Measurements from ENCODE around the gene OR8G1.
"Not testable (repeated sequence)": the region's sequence is repeated elsewhere in the genome, so short reads cannot be mapped to it uniquely, and the experiment has no call there.

The OR8G1 gene

GRCh38 chr11:124240621-124241397 lies at the start of gene OR8G1:
Gene OR8G1 (plus strand): TSS chr11:124241095. CDS start chr11:124249676, 8,581 bp downstream.
- no peak for DNase-seq

GRCh38 chr11:124193221-124194010 lies 47.5 kb upstream of the OR8G1 start:
- DNase-seq: no peak

- DNase-seq: no peak
Measured at GRCh38 chr11:124194293-124195188, 46.4 kb upstream of the OR8G1 start.

GRCh38 chr11:124195189-124195734 lies 45.6 kb upstream of the OR8G1 start:
- DNase-seq: peak; percentile 65

- DNase-seq: no peak
Measured at GRCh38 chr11:124197999-124198398, 42.9 kb upstream of the OR8G1 start.

- no peak for DNase-seq
Measured at GRCh38 chr11:124198897-124199296, 42.0 kb upstream of the OR8G1 start.

- DNase-seq: no peak
Measured at GRCh38 chr11:124199702-124200101, 41.2 kb upstream of the OR8G1 start.

- no peak for DNase-seq
Measured at GRCh38 chr11:124200671-124201070, 40.2 kb upstream of the OR8G1 start.

- DNase-seq: no peak
Measured at GRCh38 chr11:124202951-124203350, 37.9 kb upstream of the OR8G1 start.

- DNase-seq: no peak
Measured at GRCh38 chr11:124204008-124204407, 36.9 kb upstream of the OR8G1 start.

- no peak for DNase-seq
Measured at GRCh38 chr11:124207102-124207792, 33.6 kb upstream of the OR8G1 start.

- no peak for DNase-seq
Measured at GRCh38 chr11:124209824-124210357, 31.0 kb upstream of the OR8G1 start.

- no peak for DNase-seq
Measured at GRCh38 chr11:124210421-124210820, 30.5 kb upstream of the OR8G1 start.

GRCh38 chr11:124211321-124211720 lies 29.6 kb upstream of the OR8G1 start:
- DNase-seq: no peak

- DNase-seq: no peak
Measured at GRCh38 chr11:124214027-124214426, 26.9 kb upstream of the OR8G1 start.

GRCh38 chr11:124219126-124219525 lies 21.8 kb upstream of the OR8G1 start:
- DNase-seq: no peak

GRCh38 chr11:124222407-124222806 lies 18.5 kb upstream of the OR8G1 start:
- DNase-seq: no peak

- DNase-seq: not testable (repeated sequence)
Measured at GRCh38 chr11:124224618-124225423, 16.1 kb upstream of the OR8G1 start.

GRCh38 chr11:124225471-124225870 lies 15.4 kb upstream of the OR8G1 start:
- no peak for DNase-seq

GRCh38 chr11:124233376-124233775 lies 7.5 kb upstream of the OR8G1 start:
- DNase-seq: no peak

- DNase-seq: no peak
Measured at GRCh38 chr11:124238512-124238911, 2.4 kb upstream of the OR8G1 start.

Measured in activated CD8-positive, alpha-beta memory T cell treated with anti-CD3 and anti-CD28 coated beads for 24 hours (primary cell).